NB4 (cell line): Measurements from ENCODE around the gene FUBP3.

Experiments
- DNase-seq: peaks from one replicate; pipeline ENCODE4 v3.0.0; 2010; ENCODE audit warnings: low read depth
- H3K4me3 ChIP-seq: one replicate; pipeline ENCODE4 v1.5.1; 2011; ENCODE audit warnings: mild to moderate bottlenecking, low read depth, low read length, moderate library complexity
- CTCF ChIP-seq: IDR thresholded peaks from one replicate; pipeline ENCODE4 v1.5.1; 2012; ENCODE audit warnings: low read depth, low read length
- MYC ChIP-seq: IDR thresholded peaks from 2 replicates; pipeline ENCODE4 v1.6.1; 2011; ENCODE audit warnings: low read depth, low read length
- POLR2A ChIP-seq: IDR thresholded peaks from 2 replicates; pipeline ENCODE4 v1.6.1; 2011; ENCODE audit warnings: mild to moderate bottlenecking; ENCODE audit not compliant: insufficient read length; ENCODE audit errors: extremely low read depth
- TF ChIP-seq, protein P1 (sequence below): IDR thresholded peaks from 2 replicates; pipeline ENCODE4 v1.6.1; 2011; ENCODE audit warnings: low read depth, low read length

The FUBP3 gene

DNA sequence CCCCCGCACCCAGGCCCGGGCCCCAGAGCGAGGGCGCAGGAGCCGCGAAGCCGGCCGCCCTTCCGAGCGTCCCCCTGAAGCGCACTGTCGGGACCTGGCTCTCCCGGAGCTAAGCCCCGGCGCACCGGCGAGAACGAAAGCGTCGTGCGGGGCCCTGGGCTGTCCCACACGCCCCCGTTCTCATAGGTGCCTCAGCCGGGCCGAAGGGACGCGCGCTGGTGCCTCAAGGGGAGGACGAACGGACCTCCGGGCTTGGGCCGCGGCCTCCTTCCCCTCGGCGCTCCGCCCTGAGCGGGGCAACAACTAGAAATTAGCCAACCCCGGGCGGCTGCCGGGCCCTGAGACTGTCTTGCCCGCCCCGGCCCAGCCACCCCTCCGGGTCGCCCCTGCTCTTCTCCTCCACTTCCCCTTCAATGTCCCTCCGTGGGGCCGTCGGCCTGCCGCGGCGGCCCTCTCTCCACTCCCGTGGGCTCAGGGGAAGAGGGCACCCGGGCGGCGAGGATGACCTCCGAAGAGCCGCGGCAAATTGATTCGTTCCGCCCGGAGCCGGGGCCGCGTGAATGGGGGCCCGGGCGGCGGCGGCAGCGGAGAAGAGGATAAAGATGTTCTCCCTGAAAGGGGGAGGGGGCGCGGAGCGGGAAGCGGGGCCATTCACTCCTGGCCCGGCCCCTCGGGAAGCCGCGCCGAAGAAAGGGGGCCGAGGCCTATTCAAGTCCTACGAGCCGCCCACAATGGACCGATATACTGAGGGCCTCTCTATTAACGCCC lies 81.5 kb downstream of the FUBP3 start:
- peak; percentile 52 for DNase-seq
- TF ChIP-seq MYC (no peak), CTCF (no peak), POLR2A (no peak)
- TF ChIP-seq, protein P1, sequence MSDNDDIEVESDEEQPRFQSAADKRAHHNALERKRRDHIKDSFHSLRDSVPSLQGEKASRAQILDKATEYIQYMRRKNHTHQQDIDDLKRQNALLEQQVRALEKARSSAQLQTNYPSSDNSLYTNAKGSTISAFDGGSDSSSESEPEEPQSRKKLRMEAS: no peak
- H3K4me3 ChIP-seq: no peak overlapping the region

- TF ChIP-seq POLR2A: no peak
- TF ChIP-seq MYC: no peak
- TF ChIP-seq, protein P1: no peak
- no peak for TF ChIP-seq CTCF
- no peak for DNase-seq
- H3K4me3 ChIP-seq: no peak overlapping the region
Observed at GRCh38 chr9:130661451-130662098, 82.2 kb downstream of the FUBP3 start.

DNA sequence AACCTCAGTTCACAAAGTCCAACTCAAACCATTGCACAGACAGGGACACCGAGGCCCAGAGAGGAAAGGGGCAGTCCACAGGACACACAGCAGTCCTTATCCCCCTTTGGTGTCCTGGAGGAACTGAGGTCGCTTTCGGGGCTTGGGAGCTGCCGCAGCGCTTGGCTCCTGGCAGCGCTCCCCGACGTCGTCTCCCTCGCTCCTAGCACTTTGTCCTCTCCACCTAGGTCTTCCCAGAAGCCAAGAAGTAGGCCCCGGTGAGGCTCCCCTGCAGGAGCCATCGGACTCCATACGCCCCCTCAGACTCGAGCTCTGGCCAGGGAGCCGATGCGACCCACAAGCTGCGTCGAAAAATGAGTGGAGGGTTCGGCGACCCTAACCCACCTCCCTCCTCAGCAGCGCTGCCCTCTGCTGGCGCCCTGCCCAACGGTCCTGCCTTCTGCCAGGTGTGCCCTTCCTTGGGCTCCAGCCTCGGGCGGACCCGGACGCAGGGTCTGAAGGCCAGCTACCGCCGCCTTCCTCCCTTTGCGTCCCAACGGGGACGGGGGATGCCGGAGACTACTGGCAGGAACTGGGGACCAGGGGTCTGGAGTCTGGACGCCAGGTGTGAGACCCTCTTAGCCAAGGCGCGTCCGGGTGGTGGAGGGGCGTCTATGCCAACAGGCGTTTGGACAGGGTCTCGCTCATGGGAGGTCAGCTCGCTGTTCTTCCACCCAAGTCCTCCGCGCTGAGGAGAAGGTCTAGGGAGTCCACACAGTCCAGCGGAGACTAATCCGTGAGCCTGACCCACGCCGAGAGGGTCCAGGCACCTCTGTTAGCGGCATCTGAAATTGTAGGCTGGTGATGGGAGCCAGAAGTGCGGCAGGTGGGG lies 83.0 kb downstream of the FUBP3 start:
- no peak for DNase-seq
- TF ChIP-seq, protein P1: no peak
- TF ChIP-seq POLR2A (no peak), CTCF (peak; percentile 35), MYC (no peak)
- no peak overlapping the region for H3K4me3 ChIP-seq

GRCh38 chr9:130662970-130663257 lies 83.5 kb downstream of the FUBP3 start:
- no peak overlapping the region for H3K4me3 ChIP-seq
- no peak for DNase-seq
- TF ChIP-seq, protein P1: no peak
- TF ChIP-seq CTCF (no peak), POLR2A (no peak), MYC (no peak)

DNA sequence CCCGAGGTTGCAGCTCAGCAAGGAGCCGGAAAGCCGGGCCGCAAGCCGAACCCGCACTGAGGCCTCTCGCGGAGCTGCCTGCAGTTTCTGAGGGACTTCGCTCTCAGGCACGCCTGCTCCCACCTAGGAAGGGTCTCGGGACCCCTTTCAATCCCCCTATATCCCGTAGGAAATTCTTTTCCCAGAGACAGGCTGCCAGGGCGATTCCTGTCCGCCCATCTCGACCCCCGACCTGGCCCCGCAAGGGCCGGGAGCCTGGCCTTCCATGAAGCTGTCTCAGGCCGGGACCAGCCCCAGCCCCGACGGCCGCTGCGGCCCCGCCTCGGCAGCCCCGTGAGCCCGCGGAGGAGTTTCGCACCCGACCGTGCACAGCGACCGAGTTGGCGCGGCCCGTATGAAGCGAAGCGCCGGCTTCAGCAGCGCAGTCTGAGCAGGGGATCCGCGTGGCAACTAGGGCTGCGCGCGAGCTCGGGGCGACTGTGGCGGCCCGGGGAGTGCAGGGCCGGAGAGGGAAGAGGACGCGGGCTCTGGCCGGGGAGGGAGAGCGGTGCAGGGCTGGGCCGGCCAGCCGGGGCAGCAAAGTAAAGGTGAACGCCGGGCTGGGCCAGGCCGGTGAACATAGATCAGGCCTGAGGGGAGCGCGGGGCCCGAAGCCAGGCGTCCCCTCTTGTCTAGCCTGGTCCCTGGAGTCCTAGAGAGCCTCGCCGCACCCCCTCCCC lies 84.0 kb downstream of the FUBP3 start:
- no peak overlapping the region for H3K4me3 ChIP-seq
- peak; percentile 48 for DNase-seq

More for the DNA sequence above, 84.0 kb downstream of the FUBP3 start:
- TF ChIP-seq, protein P1: no peak
- no peak for TF ChIP-seq POLR2A
- TF ChIP-seq CTCF: no peak
- no peak for TF ChIP-seq MYC
